ENCODE results near the gene MANSC1. TPM values are rescaled to one million over a fixed set of nuclear protein-coding genes. Genes with fewer than 3 reads are reported as not detected.

Gene MANSC1
- total and polyA plus RNA-seq, 12 donors = 3.9 to 25.3 (median 16.3) TPM

GRCh38 chr12:12379831-12380730 is 30.0 kb upstream of the MANSC1 start:
- Histone ChIP-seq H3K4me1 (replicated peaks in 1 of 2) (peaks cover 0 to 9% of the 10 kb centered on the region in 2 donors), H3K27ac (peak overlapping the region in 1 of 5 donors; percentile 36), H3K27me3 (no peaks in the 10 kb centered on the region), H3K9me3 (replicated peaks in 1 of 3) (no peaks in the 10 kb centered on the region), H3K36me3 (replicated peaks in 1 of 2) (no peaks in the 10 kb centered on the region), H3K4me3 (no peak overlapping the region)
- 60 to 85% (median 71%) methylated on average over 4 of the region's 4 CpGs for WGBS, 4 donors
- intact Hi-C loops (cut with DNase I) = loop anchor here (5.0 to 10.0 kb wide), 5 partner anchors 182 to 327 kb away; partner anchors contain the start of gene DUSP16 (in 2 of the 2)
- TF ChIP-seq CTCF (IDR thresholded peaks at IDR 0.05) = no peak
- no peak for TF ChIP-seq POLR2A (IDR thresholded peaks at IDR 0.05)
- no peak for DNase-seq

- Histone ChIP-seq H3K9me3 (replicated peaks in 1 of 3) (no peaks in the 10 kb centered on the region), H3K36me3 (replicated peaks in 1 of 2) (no peaks in the 10 kb centered on the region), H3K27ac (no peak overlapping the region), H3K4me1 (replicated peaks in 1 of 2) (peaks cover 0 to 9% of the 10 kb centered on the region in 2 donors), H3K27me3 (no peaks in the 10 kb centered on the region), H3K4me3 (no peak overlapping the region)
- no peak for DNase-seq
- intact Hi-C loops (cut with DNase I) = loop anchor here (5.0 to 10.0 kb wide), 5 partner anchors 184 to 329 kb away; partner anchors contain the start of gene DUSP16 (in 2 of the 2)
- 81 to 100% (median 91%) methylated on average over 2 of the region's 2 CpGs for WGBS, 4 donors
- TF ChIP-seq POLR2A (IDR thresholded peaks at IDR 0.05) (no peak), CTCF (IDR thresholded peaks at IDR 0.05) (no peak)
Measured at GRCh38 chr12:12378616-12379015, 28.6 kb upstream of the MANSC1 start.

- no peaks in the 10 kb centered on the region for H3K27me3 ChIP-seq
- no peak overlapping the region for H3K27ac ChIP-seq
- 59 to 71% (median 65%) methylated on average over 12 of the region's 12 CpGs for WGBS, 4 donors
- peaks cover 0 to 9% of the 10 kb centered on the region in 2 donors for H3K4me1 ChIP-seq (replicated peaks in 1 of 2)
- peaks cover 0 to 5% of the 10 kb centered on the region in 2 donors for H3K36me3 ChIP-seq (replicated peaks in 1 of 2)
- intact Hi-C loops (cut with DNase I) = loop anchor here (5.0 to 10.0 kb wide), 5 partner anchors 185 to 330 kb away; partner anchors contain the start of gene DUSP16 (in 2 of the 2)
- peak; percentile 78 to 96 (median 88) for TF ChIP-seq CTCF (IDR thresholded peaks at IDR 0.05)
- no peak for TF ChIP-seq POLR2A (IDR thresholded peaks at IDR 0.05)
- H3K4me3 ChIP-seq = no peak overlapping the region
- H3K9me3 ChIP-seq (replicated peaks in 1 of 3) = no peaks in the 10 kb centered on the region
- peak in 4 of 7 donors; percentile 33 to 57 (median 41) for DNase-seq
Measured at GRCh38 chr12:12376646-12377448, 26.8 kb upstream of the MANSC1 start.
